NK-92 (cell line): ENCODE data around the gene MTRFR.
"Not testable (repeated sequence)": the region's sequence is repeated elsewhere in the genome, so short reads cannot be mapped to it uniquely, and the experiment has no call there.

Source experiments
- DNase-seq: peaks from one replicate; lab custom pipeline; 2025; ENCODE audit not compliant: unreplicated experiment; lab: John Stamatoyannopoulos, UW

MTRFR gene

DNA sequence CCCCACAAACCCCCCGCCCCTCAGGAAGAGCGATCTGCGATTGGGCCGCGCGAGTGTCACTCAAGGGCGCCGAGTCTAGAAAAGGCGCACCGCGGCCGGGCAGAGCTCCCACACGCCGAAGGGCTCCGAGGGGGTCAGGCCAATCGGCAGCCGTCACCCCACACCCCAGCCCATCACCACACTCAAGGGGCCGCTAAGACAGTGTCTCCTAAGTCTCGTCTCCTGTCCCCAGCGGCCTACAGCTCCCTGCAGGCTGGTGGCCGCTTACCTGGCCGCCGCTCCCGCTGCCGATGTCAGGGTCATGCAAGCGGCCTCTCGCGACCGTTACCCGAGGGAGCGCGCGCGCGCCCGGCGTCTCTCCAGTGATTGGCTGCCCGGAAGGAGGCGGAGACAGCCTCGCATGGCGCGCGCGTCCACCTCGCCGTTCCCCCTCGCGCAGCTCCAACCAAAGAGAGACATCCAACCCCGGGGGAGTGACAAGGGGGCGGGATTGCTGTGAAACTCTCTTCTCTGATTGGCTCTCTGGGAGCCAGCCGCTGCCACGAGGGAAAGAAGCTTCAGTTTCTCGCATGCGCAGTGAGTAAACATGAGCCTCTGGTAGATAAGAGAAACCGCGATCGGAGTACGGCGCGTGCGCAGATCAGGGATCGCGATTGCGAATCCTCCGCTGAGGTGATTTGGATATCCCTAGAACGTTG is at the start of gene MTRFR, which contains the start of gene MPHOSPH9:
Gene MTRFR (plus strand): TSS at position 630 of the 698 bp plus-strand sequence. CDS start 20,239 bp downstream, outside the sequence.
Gene MPHOSPH9 (minus strand): TSS at position 335 of the 698 bp plus-strand sequence. CDS start 2,777 bp downstream, outside the sequence.
- DNase-seq, result peak; percentile 98

DNA sequence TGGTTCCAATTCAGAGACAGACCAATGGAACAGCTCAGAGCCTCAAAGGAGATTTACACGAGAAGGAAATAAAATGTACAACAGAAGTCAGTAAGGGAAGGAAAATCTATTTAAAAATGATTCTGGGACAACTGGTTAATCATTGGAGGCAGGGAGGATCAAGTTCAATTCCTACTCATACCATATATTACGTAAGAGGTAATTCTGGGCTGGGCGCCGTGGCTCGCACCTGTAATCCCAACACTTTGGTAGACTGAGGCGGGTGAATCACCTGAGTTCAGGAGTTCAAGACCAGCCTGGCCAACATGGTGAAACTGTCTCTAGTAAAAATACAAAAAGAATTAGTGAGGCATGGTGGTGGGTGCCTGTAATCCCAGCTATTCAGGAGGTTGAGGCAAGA is 45.6 kb upstream of the MTRFR start:
- DNase-seq, result no peak

DNA sequence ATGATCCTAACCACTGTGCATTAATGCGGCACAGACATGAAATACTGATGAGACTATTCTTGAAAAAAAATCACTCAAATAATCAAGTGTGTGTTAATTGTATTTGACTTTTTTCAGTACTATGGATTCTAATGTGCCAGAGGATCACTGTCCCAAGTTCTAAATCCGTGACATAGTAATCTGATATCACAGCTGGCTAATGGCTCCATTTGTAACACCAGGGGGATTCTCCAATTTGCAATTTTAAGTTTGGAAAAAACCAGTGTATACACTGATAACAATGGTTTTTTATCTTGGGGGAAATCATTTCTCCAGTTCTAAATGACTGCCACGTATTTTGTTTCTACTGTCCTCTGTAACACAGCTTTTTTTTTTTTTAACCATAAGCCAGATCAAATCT is 33.3 kb upstream of the MTRFR start:
- no peak for DNase-seq

DNA sequence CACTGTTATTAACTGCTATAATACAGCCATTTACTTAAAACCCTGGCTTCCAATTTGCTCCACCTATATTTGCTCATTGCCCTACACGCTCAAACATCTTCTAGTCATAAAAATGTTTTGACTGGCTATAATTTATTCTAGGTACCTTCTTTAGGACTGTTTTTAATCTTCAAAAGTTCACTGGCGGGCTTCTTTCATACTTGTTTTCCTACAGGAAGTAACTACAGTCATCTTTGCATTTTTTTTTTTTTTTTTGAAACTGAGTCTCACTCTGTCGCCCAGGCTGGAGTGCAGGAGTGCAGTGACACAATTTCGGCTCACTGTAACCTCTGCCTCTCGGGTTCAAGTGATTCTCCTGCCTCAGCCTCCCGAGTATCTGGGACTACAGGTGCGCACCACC is 32.8 kb upstream of the MTRFR start:
- DNase-seq, result no peak

DNA sequence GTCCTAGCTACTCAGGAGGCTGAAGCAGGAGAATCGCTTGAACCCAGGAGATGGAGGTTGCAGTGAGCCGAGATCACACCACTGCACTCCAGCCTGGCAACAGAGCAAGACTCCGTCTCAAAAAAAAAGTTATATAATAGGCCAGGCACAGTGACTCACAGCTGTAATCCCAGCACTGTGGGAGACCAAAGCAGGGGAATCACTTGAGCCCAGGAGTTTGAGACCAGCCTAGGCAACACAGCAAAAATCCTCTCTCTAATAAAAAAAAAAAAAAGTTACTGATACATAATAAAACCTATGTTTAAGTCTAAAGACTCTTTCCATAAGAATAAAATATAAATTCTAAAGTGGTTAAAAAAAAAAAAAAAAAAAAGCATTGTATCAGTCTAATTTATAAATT is 26.4 kb upstream of the MTRFR start:
- DNase-seq, result not testable (repeated sequence)

GRCh38 chr12:123207815-123208214 is 25.4 kb upstream of the MTRFR start:
- not testable (repeated sequence) for DNase-seq

DNA sequence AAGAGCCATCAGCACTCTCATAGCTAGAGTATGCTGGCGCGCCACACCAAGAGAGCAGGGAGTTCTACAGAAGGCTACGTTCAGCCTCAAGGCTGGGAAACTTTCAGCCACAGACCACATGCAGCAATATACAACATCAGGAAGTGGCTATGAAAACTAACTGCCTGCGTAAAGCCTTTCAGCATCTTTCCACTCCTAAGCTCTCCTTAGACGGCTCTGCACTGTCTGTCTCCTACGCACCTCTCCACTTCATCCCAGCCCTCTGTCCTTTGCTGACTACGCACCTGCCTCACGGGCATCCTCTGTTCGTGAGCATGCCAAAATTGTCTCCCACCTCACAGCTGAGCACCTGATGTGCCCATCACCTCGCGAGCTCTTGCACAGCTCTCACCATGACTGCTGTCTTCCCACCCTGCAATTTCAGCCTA is 10.0 kb upstream of the MTRFR start:
- no peak for DNase-seq

GRCh38 chr12:123225443-123225842 is 7.8 kb upstream of the MTRFR start:
- DNase-seq, result no peak

GRCh38 chr12:123227581-123228258 is 5.5 kb upstream of the MTRFR start:
- no peak for DNase-seq

GRCh38 chr12:123229051-123229450 is 4.2 kb upstream of the MTRFR start:
- DNase-seq, result no peak

- DNase-seq, result no peak
These were observed 1.3 kb upstream of the MTRFR start for GRCh38 chr12:123231931-123232330.

- DNase-seq, result no peak
These were observed 797 bp upstream of the MTRFR start for GRCh38 chr12:123232472-123232806.

DNA sequence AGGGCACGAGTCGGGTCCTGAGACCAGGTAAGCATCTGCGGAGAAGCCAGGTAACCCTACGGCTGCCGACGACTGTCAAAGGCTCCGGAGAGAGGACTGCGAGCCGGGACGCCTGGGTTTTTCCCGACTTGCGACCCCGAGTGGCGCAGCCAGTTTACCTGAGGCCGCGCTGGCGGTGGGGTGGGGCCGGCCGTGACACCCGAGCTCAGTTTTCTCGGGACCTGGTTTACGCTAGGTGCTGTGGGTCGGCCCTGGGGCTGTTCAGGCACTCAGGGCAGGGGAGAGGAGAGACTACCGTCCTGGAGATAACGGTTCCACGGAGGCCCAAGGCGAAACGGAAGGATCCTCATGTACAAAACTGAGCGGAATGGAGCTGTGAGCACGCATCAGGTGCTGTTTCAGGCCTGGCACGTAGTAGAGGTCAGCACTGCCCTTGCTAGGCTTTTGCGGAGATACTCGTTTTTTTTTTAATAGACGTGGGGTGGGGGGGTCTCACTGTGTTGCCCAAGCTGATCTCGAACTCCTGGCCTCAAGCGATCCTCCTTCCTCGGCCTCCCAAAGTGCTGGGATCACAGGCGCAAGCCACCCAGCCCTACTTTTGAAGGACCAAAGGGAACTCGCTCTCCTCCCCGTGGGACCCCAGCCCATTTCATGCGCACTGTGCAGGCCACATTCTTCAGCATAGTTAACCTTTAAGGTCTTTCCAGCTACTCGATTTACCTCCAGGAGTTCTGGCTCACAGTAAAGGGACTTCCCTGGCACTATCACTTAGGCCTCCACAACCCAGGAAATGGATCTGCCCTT is 471 bp downstream of the MTRFR start:
- no peak for DNase-seq

DNA sequence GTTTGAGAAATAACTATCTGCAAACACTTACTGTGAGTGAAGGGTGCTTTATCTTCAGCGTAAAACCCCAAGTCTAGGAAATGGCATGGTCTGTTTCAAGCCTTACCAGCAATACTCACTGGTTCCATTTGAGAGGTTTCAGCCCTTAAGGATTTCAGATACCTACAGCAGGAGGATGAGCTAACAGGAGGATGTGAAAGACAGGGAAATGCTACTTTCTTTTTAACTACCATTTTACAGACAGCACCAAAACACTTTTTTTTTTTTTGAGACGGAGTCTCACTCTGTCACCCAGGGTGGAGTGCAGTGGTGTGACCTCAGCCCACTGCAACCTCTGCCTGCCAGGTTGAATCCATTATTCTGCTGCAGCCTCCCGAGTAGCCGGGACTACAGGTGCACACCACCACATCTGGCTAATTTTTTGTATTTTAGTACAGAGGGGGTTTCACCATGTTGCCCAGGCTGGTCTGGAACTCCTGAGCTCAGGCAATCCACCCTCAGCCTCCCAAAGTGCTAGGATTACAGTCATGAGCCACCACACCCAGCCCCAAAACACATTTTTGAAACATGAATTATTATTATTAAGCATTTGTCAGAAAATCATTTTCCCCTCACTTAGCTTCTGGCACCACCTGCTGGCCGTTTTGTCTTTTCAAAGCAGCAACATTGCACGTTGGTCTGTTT is 4.6 kb downstream of the MTRFR start:
- DNase-seq, result no peak

DNA sequence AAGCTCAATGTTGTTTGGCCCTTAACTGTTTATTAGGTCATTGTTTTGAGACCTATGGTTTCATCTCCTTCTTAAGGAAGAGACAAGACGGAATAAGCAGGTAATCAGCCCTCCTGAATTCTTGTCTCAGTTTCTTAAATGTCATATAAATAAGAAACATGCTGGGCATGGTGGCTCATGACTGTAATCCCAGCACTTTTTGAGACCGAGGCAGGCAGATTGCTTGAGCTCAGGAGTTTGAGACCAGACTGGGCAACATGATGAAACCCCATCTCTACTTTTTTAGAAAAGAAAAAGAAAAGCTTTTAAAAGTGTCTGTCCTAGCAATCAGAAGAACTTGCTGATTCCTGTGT is 5.1 kb downstream of the MTRFR start:
- no peak for DNase-seq

DNA sequence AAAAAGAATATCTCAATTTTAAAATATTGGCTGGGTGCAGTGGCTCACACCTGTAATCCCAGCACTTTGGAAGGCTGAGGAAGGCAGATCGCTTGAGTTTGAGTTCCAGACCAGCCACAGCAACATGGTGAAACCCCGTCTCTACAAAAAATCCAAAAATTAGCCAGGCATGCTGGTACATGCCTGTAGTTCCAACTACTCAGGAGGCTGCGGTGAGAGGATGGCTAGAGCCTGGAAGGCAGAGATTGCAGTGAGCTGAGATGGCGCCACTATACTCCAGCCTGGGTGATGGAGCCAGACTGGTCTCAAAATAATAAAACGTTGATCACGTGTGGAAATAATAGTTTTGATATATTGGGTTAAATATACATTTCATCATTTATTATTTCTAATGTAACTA is 5.7 kb downstream of the MTRFR start:
- DNase-seq, result no peak

- no peak for DNase-seq
These were observed 9.1 kb downstream of the MTRFR start for GRCh38 chr12:123242116-123242904.

GRCh38 chr12:123243671-123244262 is 10.5 kb downstream of the MTRFR start:
- DNase-seq, result no peak

GRCh38 chr12:123245678-123246077 is 12.4 kb downstream of the MTRFR start:
- DNase-seq, result no peak

- DNase-seq, result not testable (repeated sequence)
These were observed 14.9 kb downstream of the MTRFR start for GRCh38 chr12:123248129-123248528.
